Lung (tissue), 12 donors: ENCODE data around the gene MTF2. TPM values are rescaled to one million over a fixed set of nuclear protein-coding genes. Genes with fewer than 3 reads are reported as not detected.

Source experiments
- ATAC-seq: fragments of 200-7000 bp; cut with Tn5 transposase; one replicate; pipeline ENCODE4 v1.9.1; 2020; ENCODE audit warnings: moderate number of reproducible peaks; ENCODE audit not compliant: insufficient read depth, low FRiP score
- DNase-seq, 3 donors: peaks; one replicate each; pipeline ENCODE4 v3.0.0-alpha.2; 2013 to 2017
- H3K27ac ChIP-seq, 2 donors: one replicate each; pipeline ENCODE4 v1.5.1; 2013; ENCODE audit warnings: mild to moderate bottlenecking in 2 of 2, moderate library complexity in 2 of 2, control low read depth in 1 of 2, inconsistent platforms in 1 of 2, low read depth in 1 of 2, low read length in 1 of 2
- H3K27me3 ChIP-seq, 3 donors: one replicate each; pipeline ENCODE4 v1.5.1; 2013; ENCODE audit warnings: low read length in 2 of 3; ENCODE audit not compliant: control insufficient read depth in 3 of 3, insufficient read depth in 3 of 3
- H3K36me3 ChIP-seq, 4 donors: one replicate each; pipeline ENCODE4 v1.5.1; 2013; ENCODE audit warnings: low read length in 4 of 4, mild to moderate bottlenecking in 1 of 4, moderate library complexity in 1 of 4; ENCODE audit not compliant: control insufficient read depth in 4 of 4, insufficient read depth in 4 of 4
- H3K4me1 ChIP-seq, 5 donors: one replicate each; pipeline ENCODE4 v1.5.1; 2013; ENCODE audit warnings: low read length in 5 of 5, mild to moderate bottlenecking in 2 of 5, moderate library complexity in 1 of 5; ENCODE audit not compliant: control insufficient read depth in 5 of 5, insufficient read depth in 5 of 5
- H3K4me3 ChIP-seq: one replicate; pipeline ENCODE4 v1.5.1; 2013; ENCODE audit warnings: mild to moderate bottlenecking, control low read depth, moderate library complexity
- H3K9ac ChIP-seq, 2 donors: one replicate each; pipeline ENCODE4 v1.5.1; 2013; ENCODE audit warnings: low read length in 2 of 2, control low read depth in 1 of 2; ENCODE audit not compliant: insufficient read depth in 1 of 2
- H3K9me3 ChIP-seq, 4 donors: one replicate each; pipeline ENCODE4 v1.5.1; 2013; ENCODE audit warnings: low read length in 3 of 4, mild to moderate bottlenecking in 1 of 4, moderate library complexity in 1 of 4; ENCODE audit not compliant: control insufficient read depth in 4 of 4, insufficient read depth in 3 of 4
- WGBS, 2 donors: extraction: QIAGEN DNeasy Blood & Tissue Kit; methylation state at CpG; one replicate each; pipeline ENCODE4 v1.1.7; 2013; 5-methylcytosine and 5-hydroxymethylcytosine counted together
- polyA plus RNA-seq, 2 donors: library from polyadenylated mRNA; stranded (reverse); fragments of 200-250 nt; gene quantifications; one replicate each; pipeline ENCODE4 v1.2.1, GENCODE V29; 2013
- total RNA-seq, 2 donors: library from RNA; depleted of rRNA in 1 of 2; stranded (reverse); fragments of >200 nt in 1 of 2; gene quantifications; one replicate each; pipeline ENCODE4 v1.2.1, GENCODE V29; 2014 to 2021
- TF ChIP-seq, protein P1 (sequence below): IDR thresholded peaks from 2 replicates; pipeline ENCODE4 v1.5.1; 2012; ENCODE audit warnings: mild to moderate bottlenecking; ENCODE audit errors: control extremely low read depth, extremely low read depth
- donor health status: control.
- donor health status: control.
- donor health status: Bipolar disorder and iron deficiency.
- donor health status: healthy.
- donor health status: DM: yes; HTN: yes; CAD: no.

Gene MTF2
- total and polyA plus RNA-seq, 4 donors: 8.8 to 78.7 (median 17.3) TPM

DNA sequence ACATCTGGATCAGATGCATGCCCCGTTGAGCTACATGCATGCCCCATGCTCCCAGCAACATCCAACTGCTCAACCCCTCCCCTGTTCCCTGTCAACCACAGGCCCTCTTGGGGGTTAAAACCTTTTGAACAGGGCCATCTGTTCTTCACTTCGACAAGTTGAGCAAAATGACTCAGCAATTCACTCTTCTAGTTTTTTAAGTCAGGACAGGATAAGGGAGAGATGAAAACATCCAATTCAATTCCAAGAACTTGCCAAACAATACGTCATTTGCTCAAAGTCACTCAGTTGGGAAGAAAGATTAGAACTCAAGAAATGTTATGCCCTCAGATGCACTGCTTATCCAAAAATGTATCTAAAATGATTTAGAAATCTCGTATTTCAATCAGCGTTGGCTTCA lies 46.1 kb upstream of the MTF2 start:
- Histone ChIP-seq H3K27ac (no peak overlapping the region), H3K36me3 (no peaks in the 10 kb centered on the region), H3K4me3 (no peak overlapping the region), H3K9me3 (no peaks in the 10 kb centered on the region), H3K9ac (no peak overlapping the region), H3K4me1 (no peaks in the 10 kb centered on the region), H3K27me3 (peaks cover 0 to 2% (median 0%) of the 10 kb centered on the region in 3 donors)
- DNase-seq: no peak
- ATAC-seq: no peak
- 65 to 66% methylated on average over 5 of the region's 5 CpGs for WGBS, 2 donors
- TF ChIP-seq, protein P1, sequence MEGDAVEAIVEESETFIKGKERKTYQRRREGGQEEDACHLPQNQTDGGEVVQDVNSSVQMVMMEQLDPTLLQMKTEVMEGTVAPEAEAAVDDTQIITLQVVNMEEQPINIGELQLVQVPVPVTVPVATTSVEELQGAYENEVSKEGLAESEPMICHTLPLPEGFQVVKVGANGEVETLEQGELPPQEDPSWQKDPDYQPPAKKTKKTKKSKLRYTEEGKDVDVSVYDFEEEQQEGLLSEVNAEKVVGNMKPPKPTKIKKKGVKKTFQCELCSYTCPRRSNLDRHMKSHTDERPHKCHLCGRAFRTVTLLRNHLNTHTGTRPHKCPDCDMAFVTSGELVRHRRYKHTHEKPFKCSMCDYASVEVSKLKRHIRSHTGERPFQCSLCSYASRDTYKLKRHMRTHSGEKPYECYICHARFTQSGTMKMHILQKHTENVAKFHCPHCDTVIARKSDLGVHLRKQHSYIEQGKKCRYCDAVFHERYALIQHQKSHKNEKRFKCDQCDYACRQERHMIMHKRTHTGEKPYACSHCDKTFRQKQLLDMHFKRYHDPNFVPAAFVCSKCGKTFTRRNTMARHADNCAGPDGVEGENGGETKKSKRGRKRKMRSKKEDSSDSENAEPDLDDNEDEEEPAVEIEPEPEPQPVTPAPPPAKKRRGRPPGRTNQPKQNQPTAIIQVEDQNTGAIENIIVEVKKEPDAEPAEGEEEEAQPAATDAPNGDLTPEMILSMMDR: no peak

DNA sequence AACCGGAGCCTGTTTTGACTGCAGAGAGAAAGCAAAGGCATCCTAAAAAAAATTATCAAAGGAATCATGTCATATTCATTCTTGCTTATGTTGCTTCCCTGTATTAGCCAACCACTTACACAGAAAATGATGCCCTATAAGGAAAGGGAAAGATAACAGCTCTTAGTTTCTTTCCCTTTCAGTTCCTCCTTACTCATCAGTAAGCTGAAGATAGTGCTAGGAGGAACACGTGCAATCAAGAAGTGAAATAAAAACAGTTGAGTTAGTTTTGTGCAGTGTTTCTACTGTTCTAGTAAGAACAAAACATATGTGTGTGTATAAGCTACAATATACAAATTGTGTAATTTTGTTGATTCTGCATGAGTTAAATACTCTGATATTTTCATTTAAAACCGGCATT lies 45.3 kb upstream of the MTF2 start:
- H3K27ac ChIP-seq: no peak overlapping the region
- DNase-seq (no peak), ATAC-seq (no peak)
- TF ChIP-seq, protein P1: no peak
- no peaks in the 10 kb centered on the region for H3K36me3 ChIP-seq
- WGBS, 2 donors: 66 to 72% methylated on average over 3 of the region's 3 CpGs
- H3K4me3 ChIP-seq: no peak overlapping the region
- peaks cover 0 to 2% (median 0%) of the 10 kb centered on the region in 3 donors for H3K27me3 ChIP-seq
- no peaks in the 10 kb centered on the region for H3K4me1 ChIP-seq
- H3K9ac ChIP-seq: no peak overlapping the region
- H3K9me3 ChIP-seq: no peaks in the 10 kb centered on the region

DNA sequence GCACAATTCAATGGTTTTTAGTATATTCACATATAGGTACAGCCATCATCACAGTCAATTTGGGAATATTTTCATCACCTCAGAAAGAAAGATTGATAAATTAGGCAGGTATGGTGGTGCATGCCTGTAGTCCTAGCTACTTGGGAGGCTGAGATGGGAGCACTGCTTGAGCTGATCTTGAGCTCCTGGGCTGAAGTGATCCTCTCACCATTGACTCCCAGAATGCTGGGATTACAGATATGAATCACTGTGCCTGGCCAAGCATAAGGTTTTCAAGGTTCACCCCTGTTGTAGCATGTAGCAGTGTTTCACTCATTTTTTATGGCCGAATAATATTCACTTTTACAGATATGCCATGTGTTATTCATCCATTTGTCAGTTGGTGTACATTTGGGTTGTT lies 44.7 kb upstream of the MTF2 start:
- ATAC-seq: no peak
- no peak overlapping the region for H3K4me3 ChIP-seq
- H3K27ac ChIP-seq: no peak overlapping the region
- peaks cover 0 to 2% (median 0%) of the 10 kb centered on the region in 3 donors for H3K27me3 ChIP-seq
- no peaks in the 10 kb centered on the region for H3K4me1 ChIP-seq
- no peaks in the 10 kb centered on the region for H3K36me3 ChIP-seq
- DNase-seq: no peak
- H3K9me3 ChIP-seq: no peaks in the 10 kb centered on the region
- WGBS, 2 donors: 96 to 97% methylated on average over 1 of the region's 1 CpG
- TF ChIP-seq, protein P1: no peak
- no peak overlapping the region for H3K9ac ChIP-seq

DNA sequence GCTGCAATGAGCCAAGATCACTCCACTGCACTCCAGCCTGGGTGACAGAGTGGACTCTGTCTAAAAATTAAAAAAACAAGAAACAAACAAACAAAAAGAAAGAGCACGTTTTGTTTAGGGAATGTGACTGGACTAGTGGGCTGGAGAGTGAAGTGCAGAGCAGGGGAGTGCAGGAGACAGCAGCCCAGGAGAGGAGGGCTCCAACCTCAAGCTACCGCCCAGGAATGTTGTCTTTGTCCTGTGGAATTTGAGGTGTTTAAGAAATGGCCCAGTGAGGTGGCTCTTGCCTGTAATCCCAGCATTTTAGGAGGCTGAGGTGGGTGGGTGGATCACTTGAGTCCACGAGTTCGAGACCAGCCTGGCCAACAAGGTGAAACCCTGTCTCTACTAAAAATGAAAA lies 42.4 kb upstream of the MTF2 start:
- Histone ChIP-seq H3K9ac (no peak overlapping the region), H3K27me3 (no peaks in the 10 kb centered on the region), H3K27ac (no peak overlapping the region), H3K4me3 (no peak overlapping the region), H3K4me1 (no peaks in the 10 kb centered on the region), H3K9me3 (no peaks in the 10 kb centered on the region), H3K36me3 (no peaks in the 10 kb centered on the region)
- no peak for DNase-seq
- no peak for ATAC-seq
- TF ChIP-seq, protein P1: no peak
- WGBS, 2 donors: 79 to 86% methylated on average over 4 of the region's 4 CpGs
